DLD1 (cell line): ENCODE measurements around the gene LMF1.

Experiments used
- in situ Hi-C: cut with HindIII; loops from 2 replicates; pipeline ENCODE4 v1.10.0; 2017; ENCODE audit warnings: low sequenced_read_pairs

LMF1 gene

DNA sequence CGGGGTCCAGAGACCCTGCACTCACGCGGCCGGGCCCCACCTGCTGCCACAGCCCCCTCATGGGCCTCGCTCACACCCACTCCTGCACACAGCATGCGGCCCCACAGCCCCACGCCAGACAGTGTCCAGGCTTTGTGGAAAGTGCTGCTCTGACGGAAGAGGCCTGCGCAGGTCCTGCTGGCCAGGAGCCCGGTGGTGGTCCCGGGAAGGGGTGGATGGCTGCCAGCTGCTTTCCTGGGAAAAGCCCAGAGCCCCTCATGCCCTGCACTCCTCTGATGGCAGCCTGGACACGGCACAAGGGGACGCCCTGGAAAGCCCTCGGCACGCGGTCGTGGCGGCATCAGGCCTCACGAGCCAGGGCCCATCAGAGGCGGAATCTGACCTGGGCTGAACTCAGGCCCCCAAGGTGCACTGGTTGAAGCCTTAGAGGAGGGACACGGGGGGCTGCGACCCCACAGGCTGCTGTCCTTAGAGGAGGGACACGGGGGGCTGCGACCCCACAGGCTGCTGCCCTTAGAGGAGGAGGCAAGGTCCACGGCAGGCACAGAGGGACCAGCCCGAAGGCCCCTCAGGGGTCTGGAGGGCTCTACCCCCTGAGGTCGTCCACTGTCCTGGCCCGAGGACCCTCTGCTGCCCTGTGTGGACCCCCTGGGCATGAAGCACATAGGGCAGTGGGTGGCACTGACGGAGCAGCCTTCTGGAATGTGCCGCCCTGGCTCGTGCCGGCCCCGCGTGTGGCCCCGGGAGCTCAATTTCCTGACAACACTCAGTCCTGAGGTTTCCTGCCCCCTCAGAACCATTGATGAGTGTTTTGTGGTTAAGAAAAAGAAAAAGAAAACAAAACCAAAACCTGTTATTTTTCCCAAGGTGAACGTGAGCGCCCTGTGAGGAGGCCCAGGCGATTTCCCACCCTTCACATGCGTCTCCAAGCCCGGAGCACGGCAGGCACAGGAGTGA is 32.9 kb upstream of the LMF1 start:
- in situ Hi-C loops: no loop called here

GRCh38 chr16:1002399-1003166 is 31.8 kb upstream of the LMF1 start:
- in situ Hi-C loops: no loop called here

GRCh38 chr16:1001096-1001495 is 30.3 kb upstream of the LMF1 start:
- in situ Hi-C loops: no loop called here

GRCh38 chr16:1000608-1001007 is 29.8 kb upstream of the LMF1 start:
- in situ Hi-C loops: no loop called here

GRCh38 chr16:999677-1000076 is 28.9 kb upstream of the LMF1 start:
- in situ Hi-C loops: loop anchor here (25.0 kb wide), 1 partner anchor 138 kb away; no protein-coding TSS in a partner anchor

DNA sequence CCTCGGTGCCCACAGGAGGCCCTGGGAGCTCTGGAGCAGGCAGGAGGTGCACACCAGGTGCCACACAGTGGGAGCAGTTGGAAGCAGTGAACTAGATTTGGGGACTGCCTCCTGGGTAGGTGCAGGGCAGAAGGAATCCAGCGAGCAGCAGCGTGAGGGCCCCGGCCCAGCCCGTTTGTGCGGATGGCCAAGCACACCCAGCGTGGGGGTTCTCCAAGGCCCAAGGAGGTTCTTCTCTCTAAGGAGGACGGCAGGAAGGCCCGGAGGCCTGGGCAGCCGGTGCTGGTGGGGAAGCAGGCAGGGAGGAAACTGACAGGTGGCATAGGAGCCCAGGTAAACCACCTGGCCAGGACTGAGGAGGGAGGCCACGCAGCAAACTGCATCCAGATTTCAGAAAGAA is 27.8 kb upstream of the LMF1 start:
- in situ Hi-C loops: loop anchor here (25.0 kb wide), 1 partner anchor 139 kb away; no protein-coding TSS in a partner anchor

- in situ Hi-C loops: loop anchor here (25.0 kb wide), 1 partner anchor 139 kb away; no protein-coding TSS in a partner anchor
Observed at GRCh38 chr16:998211-998610, 27.4 kb upstream of the LMF1 start.

GRCh38 chr16:997440-998051 is 26.8 kb upstream of the LMF1 start:
- in situ Hi-C loops: loop anchor here (25.0 kb wide), 1 partner anchor 140 kb away; no protein-coding TSS in a partner anchor

DNA sequence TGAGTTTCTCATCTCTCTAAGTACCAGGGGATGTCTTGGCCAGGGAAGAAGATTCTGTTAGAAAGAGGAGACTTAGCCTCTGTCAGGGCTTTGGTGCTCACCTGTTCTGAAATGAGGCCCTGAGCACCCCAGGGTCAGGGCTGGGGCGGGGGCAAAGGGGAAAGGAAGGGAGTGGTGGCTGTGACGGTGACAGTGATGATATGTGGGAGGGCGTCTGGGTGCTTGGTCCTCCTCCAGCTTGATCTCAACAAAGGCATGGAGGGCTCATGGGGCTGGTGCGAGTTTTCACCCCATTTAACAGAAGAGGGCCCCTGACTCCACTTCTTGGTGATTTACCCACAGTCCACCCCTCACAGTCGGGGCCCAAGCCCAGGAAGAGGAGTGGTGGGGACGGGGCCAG is 25.9 kb upstream of the LMF1 start:
- in situ Hi-C loops: loop anchor here (25.0 kb wide), 1 partner anchor 141 kb away; no protein-coding TSS in a partner anchor

- in situ Hi-C loops: loop anchor here (25.0 kb wide), 1 partner anchor 142 kb away; no protein-coding TSS in a partner anchor
Observed at GRCh38 chr16:995783-996182, 25.0 kb upstream of the LMF1 start.

DNA sequence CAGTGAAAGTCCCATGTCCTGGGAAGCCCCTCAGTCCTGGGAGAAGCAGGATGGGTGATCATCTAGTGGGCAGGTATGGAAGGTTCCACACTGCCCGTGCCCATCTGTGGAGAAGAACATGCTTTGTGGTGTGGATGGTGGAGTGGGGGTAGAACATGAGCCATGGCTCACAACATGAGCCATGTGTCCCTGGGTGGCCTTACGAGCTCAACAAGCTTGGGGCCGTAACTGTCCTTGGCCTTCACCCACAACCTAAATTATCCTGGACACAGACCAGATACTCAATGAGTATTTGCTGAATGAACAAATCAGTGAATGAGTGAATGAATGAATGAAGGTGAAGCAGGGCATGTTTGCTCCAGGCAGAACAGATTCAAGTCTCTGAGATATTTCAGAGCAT is 24.3 kb upstream of the LMF1 start:
- in situ Hi-C loops: loop anchor here (25.0 kb wide), 1 partner anchor 142 kb away; no protein-coding TSS in a partner anchor

DNA sequence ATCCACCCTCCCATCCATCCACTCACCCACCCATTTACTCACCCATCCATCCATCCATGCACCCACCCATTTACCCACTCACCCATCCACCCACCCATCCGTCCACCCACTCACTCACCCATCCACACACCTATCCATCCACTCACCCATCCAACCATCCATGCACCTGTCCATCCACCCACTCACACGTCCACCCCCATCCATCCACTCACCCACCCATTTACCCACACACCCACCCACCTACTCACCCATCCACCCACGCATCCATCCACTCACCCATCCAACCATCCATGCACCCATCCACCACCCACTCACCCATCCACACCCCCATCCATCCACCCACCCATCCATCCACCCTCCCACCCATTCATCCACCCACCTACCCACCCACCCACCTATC is 22.9 kb upstream of the LMF1 start:
- in situ Hi-C loops: loop anchor here (25.0 kb wide), 1 partner anchor 144 kb away; no protein-coding TSS in a partner anchor

DNA sequence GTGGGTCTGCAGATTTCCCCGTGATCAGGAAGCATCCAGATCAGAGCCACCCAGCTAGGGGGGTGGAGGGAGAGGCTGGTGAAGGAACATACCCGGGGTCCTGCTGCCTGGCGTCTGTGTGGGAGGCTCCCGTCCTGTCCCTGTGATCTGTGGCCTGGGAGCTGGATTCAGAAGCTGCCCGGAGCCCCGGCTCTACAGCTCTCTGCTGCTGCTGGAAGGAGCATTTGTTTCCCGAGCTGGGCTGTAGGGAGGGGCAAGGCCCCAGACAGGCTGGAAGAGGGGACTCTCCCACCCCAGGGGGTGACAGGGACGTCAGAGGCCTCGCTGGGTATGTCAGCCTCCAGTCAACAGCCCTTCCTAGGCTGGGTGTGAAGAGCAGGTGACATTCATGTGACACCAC is 21.0 kb upstream of the LMF1 start:
- in situ Hi-C loops: loop anchor here (25.0 kb wide), 1 partner anchor 146 kb away; no protein-coding TSS in a partner anchor

DNA sequence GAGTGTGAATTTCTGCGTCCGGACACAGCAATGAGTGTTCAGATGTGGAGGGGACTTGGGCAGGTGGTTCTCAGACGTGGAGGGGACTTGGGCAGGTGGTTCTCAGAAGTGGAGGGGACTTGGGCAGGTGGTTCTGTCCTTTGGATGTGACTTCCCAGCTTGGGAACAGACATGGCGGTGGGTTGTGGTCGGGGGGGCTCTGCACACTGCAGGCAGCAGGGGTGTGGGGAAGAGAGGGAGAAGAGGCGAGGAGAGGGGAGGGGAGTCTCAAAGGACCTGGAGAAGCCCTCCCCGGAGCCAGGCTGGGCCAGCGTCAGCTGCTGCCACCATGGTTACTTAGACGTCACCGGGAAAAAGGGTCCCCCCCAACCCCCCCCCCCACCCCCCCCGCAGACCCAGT is 20.6 kb upstream of the LMF1 start:
- in situ Hi-C loops: loop anchor here (25.0 kb wide), 1 partner anchor 146 kb away; no protein-coding TSS in a partner anchor

- in situ Hi-C loops: loop anchor here (25.0 kb wide), 1 partner anchor 147 kb away; no protein-coding TSS in a partner anchor
Observed at GRCh38 chr16:990516-991291, 19.9 kb upstream of the LMF1 start.

DNA sequence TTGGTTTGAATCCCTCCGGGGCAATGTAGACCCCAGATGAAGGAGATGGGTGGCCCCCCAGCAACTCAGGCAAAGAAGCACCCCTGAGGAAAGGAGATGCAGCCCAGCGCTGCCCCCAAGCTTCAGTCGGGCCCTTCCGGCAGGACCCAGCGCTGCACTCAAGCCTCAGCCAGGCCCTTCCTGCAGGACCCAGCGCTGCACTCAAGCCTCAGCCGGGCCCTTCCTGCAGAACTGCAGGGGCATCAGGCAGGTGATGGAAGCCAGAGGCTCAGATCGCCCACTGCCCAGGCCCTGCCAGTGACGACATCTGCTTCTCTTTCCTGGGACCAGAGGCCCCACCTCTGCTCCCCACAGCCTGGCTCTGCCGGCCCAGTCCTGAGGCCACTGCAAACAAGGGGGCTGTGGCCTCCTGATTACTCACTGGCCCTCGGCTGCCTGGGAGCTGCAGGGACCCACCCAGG is 18.6 kb upstream of the LMF1 start:
- in situ Hi-C loops: loop anchor here (25.0 kb wide), 1 partner anchor 148 kb away; no protein-coding TSS in a partner anchor

DNA sequence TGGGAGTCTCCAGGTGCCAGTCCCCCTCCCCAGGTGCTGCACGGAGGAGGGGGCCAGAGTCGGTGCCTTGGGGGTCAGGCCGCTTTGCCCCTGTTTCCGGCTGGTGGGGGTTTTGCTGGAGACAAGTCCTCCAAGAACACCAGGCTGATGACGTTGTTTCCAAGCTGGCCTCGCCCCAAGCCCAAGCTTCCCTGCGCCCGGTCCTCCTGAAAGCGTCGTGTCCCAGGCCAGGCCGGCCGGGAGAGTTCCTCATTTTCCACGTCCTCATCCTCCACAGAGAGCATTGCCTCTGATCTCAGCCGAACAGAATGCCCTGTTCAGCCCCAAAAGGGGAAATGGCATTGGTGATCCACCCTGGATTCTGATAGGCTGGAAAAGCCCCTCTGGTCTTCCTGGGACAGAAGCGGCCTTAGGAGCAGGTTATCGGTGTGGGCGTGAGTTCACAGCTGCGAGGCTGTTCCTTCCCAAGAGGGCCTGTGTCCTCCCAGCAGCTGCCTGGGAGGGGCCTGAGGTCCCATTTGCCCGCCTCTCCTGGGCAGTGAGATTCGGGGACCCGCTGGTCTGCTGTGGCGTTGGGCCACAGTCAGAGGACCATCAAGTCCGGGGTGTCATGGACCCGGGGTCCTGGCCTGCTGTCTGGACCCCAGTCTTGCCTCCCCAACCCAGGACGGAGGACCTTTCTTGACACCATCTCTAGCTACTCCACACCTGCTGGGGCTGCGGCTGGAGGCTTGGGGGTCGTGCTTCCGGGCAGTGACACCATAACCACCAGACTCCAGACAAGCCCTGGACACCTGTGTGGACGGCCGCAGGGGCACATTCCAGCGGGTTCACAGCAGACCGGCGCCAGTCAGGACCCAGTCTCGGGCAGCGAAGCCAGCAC is 17.9 kb upstream of the LMF1 start:
- in situ Hi-C loops: loop anchor here (25.0 kb wide), 1 partner anchor 149 kb away; no protein-coding TSS in a partner anchor

- in situ Hi-C loops: loop anchor here (25.0 kb wide), 1 partner anchor 149 kb away; no protein-coding TSS in a partner anchor
Observed at GRCh38 chr16:987906-988305, 17.1 kb upstream of the LMF1 start.
